OCI-LY3 (cell line): ENCODE data around the gene FOCAD.

Experiments
- H2AFZ ChIP-seq: fragments of 200-600, 300-600 bp; shearing (Covaris generic); 2 replicates; pipeline ENCODE4 v1.6.0; 2014; ENCODE audit warnings: antibody characterized with exemption, low read depth, low read length
- H3K27ac ChIP-seq: fragments of 200-600, 300-600 bp; sonication (generic); 2 replicates; pipeline ENCODE4 v1.5.1; 2014; ENCODE audit warnings: mild to moderate bottlenecking, low read length, moderate library complexity, mixed read lengths
- H3K27me3 ChIP-seq: fragments of 200-600, 300-600 bp; sonication (generic); 2 replicates; pipeline ENCODE4 v1.6.1; 2014; ENCODE audit warnings: low read depth, low read length, mixed read lengths
- H3K36me3 ChIP-seq: fragments of 200-600, 300-600 bp; sonication (generic); replicated peaks from 2 replicates; pipeline ENCODE3; 2014; ENCODE audit warnings: low read depth, low read length, mixed read lengths
- H3K4me1 ChIP-seq: fragments of 300-600, 200-600 bp; sonication (generic); 2 replicates; pipeline ENCODE4 v1.6.1; 2014; ENCODE audit warnings: low read length, mixed read lengths
- H3K4me2 ChIP-seq: fragments of 200-600, 300-600 bp; sonication (generic); 2 replicates; pipeline ENCODE4 v1.6.1; 2014; ENCODE audit warnings: low read length, mixed read lengths
- H3K4me3 ChIP-seq: fragments of 300-600, 200-600 bp; sonication (generic); 2 replicates; pipeline ENCODE4 v1.5.1; 2014; ENCODE audit warnings: antibody characterized with exemption, mild to moderate bottlenecking, low read length, moderate library complexity
- H3K79me2 ChIP-seq: fragments of 300-600, 200-600 bp; shearing (Covaris generic); 2 replicates; pipeline ENCODE4 v1.6.1; 2014; ENCODE audit warnings: mild to moderate bottlenecking, low read length, mixed read lengths
- H3K9ac ChIP-seq: fragments of 300-600, 200-600 bp; shearing (Covaris generic); 2 replicates; pipeline ENCODE4 v1.6.0; 2014; ENCODE audit warnings: mild to moderate bottlenecking, low read length, moderate library complexity
- H3K9me3 ChIP-seq: fragments of 200-600, 300-600 bp; shearing (Covaris generic); 2 replicates; pipeline ENCODE4 v1.6.1; 2014; ENCODE audit warnings: low read length, mixed read lengths; ENCODE audit not compliant: insufficient read depth
- H4K20me1 ChIP-seq: fragments of 200-600, 300-600 bp; sonication (generic); 2 replicates; pipeline ENCODE4 v1.6.1; 2016; ENCODE audit warnings: low read length, mixed read lengths; ENCODE audit not compliant: insufficient read depth
- CTCF ChIP-seq: fragments of 200-600, 300-600 bp; sonication (generic); IDR thresholded peaks from 2 replicates; pipeline ENCODE4 v1.5.1; 2014; ENCODE audit warnings: antibody characterized with exemption, low read length, low read depth
- EZH2phosphoT487 ChIP-seq: fragments of 200-600 bp; shearing (Covaris generic); IDR thresholded peaks from 2 replicates; pipeline ENCODE4 v1.6.1; 2018; ENCODE audit warnings: antibody characterized with exemption, mixed run types, low read depth

Gene FOCAD

GRCh38 chr9:20692554-20692953, 8.5 kb downstream of the FOCAD start:
- Histone ChIP-seq H3K9ac (no peak overlapping the region), H3K36me3 (no peaks in the 10 kb centered on the region), H3K27me3 (no peaks in the 10 kb centered on the region), H3K4me2 (no peak overlapping the region), H3K9me3 (no peaks in the 10 kb centered on the region), H3K27ac (no peak overlapping the region), H4K20me1 (no peaks in the 10 kb centered on the region), H3K4me3 (no peak overlapping the region), H2AFZ (no peak overlapping the region), H3K79me2 (peaks cover 18% of the 10 kb centered on the region), H3K4me1 (no peaks in the 10 kb centered on the region)
- no peak for TF ChIP-seq EZH2phosphoT487

GRCh38 chr9:20693068-20693467, 9.0 kb downstream of the FOCAD start:
- H3K27ac ChIP-seq, result no peak overlapping the region
- no peaks in the 10 kb centered on the region for H3K27me3 ChIP-seq
- H3K4me1 ChIP-seq, result no peaks in the 10 kb centered on the region
- H2AFZ ChIP-seq, result no peak overlapping the region
- no peaks in the 10 kb centered on the region for H3K36me3 ChIP-seq
- no peaks in the 10 kb centered on the region for H3K9me3 ChIP-seq
- no peak overlapping the region for H3K4me2 ChIP-seq
- no peaks in the 10 kb centered on the region for H4K20me1 ChIP-seq
- no peak overlapping the region for H3K4me3 ChIP-seq
- peaks cover 17% of the 10 kb centered on the region for H3K79me2 ChIP-seq
- H3K9ac ChIP-seq, result no peak overlapping the region
- TF ChIP-seq CTCF (no peak), EZH2phosphoT487 (no peak)

GRCh38 chr9:20694248-20694647, 10.2 kb downstream of the FOCAD start:
- Histone ChIP-seq H3K9ac (no peak overlapping the region), H3K79me2 (peaks cover 12% of the 10 kb centered on the region; the same call in 1 of the 2 replicates), H3K9me3 (no peaks in the 10 kb centered on the region), H4K20me1 (no peaks in the 10 kb centered on the region), H3K4me3 (no peak overlapping the region), H3K27me3 (no peaks in the 10 kb centered on the region), H2AFZ (no peak overlapping the region), H3K27ac (no peak overlapping the region), H3K36me3 (no peaks in the 10 kb centered on the region), H3K4me2 (no peak overlapping the region), H3K4me1 (no peaks in the 10 kb centered on the region)
- TF ChIP-seq CTCF, result no peak
- no peak for TF ChIP-seq EZH2phosphoT487

- peaks cover 5% of the 10 kb centered on the region; the same call in 1 of the 2 replicates for H3K79me2 ChIP-seq
- H4K20me1 ChIP-seq, result no peaks in the 10 kb centered on the region
- H3K4me1 ChIP-seq, result no peaks in the 10 kb centered on the region
These were observed 13.1 kb downstream of the FOCAD start for GRCh38 chr9:20697021-20697719.

More at GRCh38 chr9:20697021-20697719, 13.1 kb downstream of the FOCAD start:
- H3K27me3 ChIP-seq, result no peaks in the 10 kb centered on the region
- H3K9me3 ChIP-seq, result no peaks in the 10 kb centered on the region
- H3K4me3 ChIP-seq, result no peak overlapping the region
- TF ChIP-seq CTCF (no peak), EZH2phosphoT487 (no peak)
- no peak overlapping the region for H2AFZ ChIP-seq
- H3K27ac ChIP-seq, result no peak overlapping the region
- no peak overlapping the region for H3K4me2 ChIP-seq
- no peaks in the 10 kb centered on the region for H3K36me3 ChIP-seq
- no peak overlapping the region for H3K9ac ChIP-seq
